ENCODE results near the gene SNTN.

The SNTN gene

GRCh38 chr3:63652066-63652725, at the start of gene SNTN:
Gene SNTN (plus strand): TSS chr3:63652675. CDS start chr3:63652688, 13 bp downstream.
- in situ Hi-C loops (cut with HindIII; ENCODE audit: low sequenced_read_pairs), result no loop called here

GRCh38 chr3:63607716-63608115, 44.8 kb upstream of the SNTN start:
- in situ Hi-C loops (cut with HindIII; ENCODE audit: low sequenced_read_pairs), result no loop called here
- H3K4me3 ChIP-seq (ENCODE audit: low read depth, low read length), result no peak overlapping the region
- no peak for DNase-seq (ENCODE audit: low read depth)
- no peak for TF ChIP-seq CTCF (IDR thresholded peaks at IDR 0.05; ENCODE audit: low read depth, low read length, missing control alignments)

More at GRCh38 chr3:63652066-63652725, at the start of gene SNTN:
- DNase-seq (ENCODE audit: low read depth), result no peak
- H3K4me3 ChIP-seq (ENCODE audit: low read depth, low read length), result no peak within 1 kb of the TSS
- no peak for TF ChIP-seq CTCF (IDR thresholded peaks at IDR 0.05; ENCODE audit: low read depth, low read length, missing control alignments)

- no peak for DNase-seq (ENCODE audit: low read depth)
- in situ Hi-C loops (cut with HindIII; ENCODE audit: low sequenced_read_pairs), result no loop called here
- H3K4me3 ChIP-seq (ENCODE audit: low read depth, low read length), result no peak overlapping the region
- TF ChIP-seq CTCF (IDR thresholded peaks at IDR 0.05; ENCODE audit: low read depth, low read length, missing control alignments), result no peak
Observed at GRCh38 chr3:63609408-63609807, 43.1 kb upstream of the SNTN start.

GRCh38 chr3:63609834-63610233, 42.6 kb upstream of the SNTN start:
- H3K4me3 ChIP-seq (ENCODE audit: low read depth, low read length), result no peak overlapping the region
- in situ Hi-C loops (cut with HindIII; ENCODE audit: low sequenced_read_pairs), result no loop called here
- no peak for TF ChIP-seq CTCF (IDR thresholded peaks at IDR 0.05; ENCODE audit: low read depth, low read length, missing control alignments)
- no peak for DNase-seq (ENCODE audit: low read depth)

GRCh38 chr3:63611382-63611781, 41.1 kb upstream of the SNTN start:
- no peak overlapping the region for H3K4me3 ChIP-seq (ENCODE audit: low read depth, low read length)
- in situ Hi-C loops (cut with HindIII; ENCODE audit: low sequenced_read_pairs), result no loop called here
- TF ChIP-seq CTCF (IDR thresholded peaks at IDR 0.05; ENCODE audit: low read depth, low read length, missing control alignments), result no peak
- no peak for DNase-seq (ENCODE audit: low read depth)

GRCh38 chr3:63613561-63613960, 38.9 kb upstream of the SNTN start:
- TF ChIP-seq CTCF (IDR thresholded peaks at IDR 0.05; ENCODE audit: low read depth, low read length, missing control alignments), result no peak
- in situ Hi-C loops (cut with HindIII; ENCODE audit: low sequenced_read_pairs), result no loop called here
- DNase-seq (ENCODE audit: low read depth), result peak; percentile 6

More at GRCh38 chr3:63613561-63613960, 38.9 kb upstream of the SNTN start:
- H3K4me3 ChIP-seq (ENCODE audit: low read depth, low read length), result no peak overlapping the region

Data from astrocyte of the cerebellum (primary cell).